Stimulated activated CD8-positive, alpha-beta memory T cell treated with anti-CD3 and anti-CD28 coated beads, Interleukin-15, amount 100 ng/mL, for 4 hours (primary cell): ENCODE data around the gene TOPAZ1.

Experiments used
- DNase-seq, 2 donors: peaks; one replicate each; pipeline ENCODE4 v3.0.0-alpha.2; 2020; ENCODE audit warnings: low read depth in 2 of 2

TOPAZ1 gene

GRCh38 chr3:44241706-44242105, at the start of gene TOPAZ1:
Gene TOPAZ1 (plus strand): TSS chr3:44241886. CDS start chr3:44242054, 168 bp downstream.
- DNase-seq: no peak

GRCh38 chr3:44198284-44199269, 43.1 kb upstream of the TOPAZ1 start:
- DNase-seq: peak; percentile 22 to 40

- no peak for DNase-seq
Measured at GRCh38 chr3:44206261-44206660, 35.4 kb upstream of the TOPAZ1 start.

- no peak for DNase-seq
Measured at GRCh38 chr3:44206862-44207652, 34.6 kb upstream of the TOPAZ1 start.

GRCh38 chr3:44208086-44208485, 33.6 kb upstream of the TOPAZ1 start:
- no peak for DNase-seq

- no peak for DNase-seq
Measured at GRCh38 chr3:44208568-44208967, 33.1 kb upstream of the TOPAZ1 start.

DNA sequence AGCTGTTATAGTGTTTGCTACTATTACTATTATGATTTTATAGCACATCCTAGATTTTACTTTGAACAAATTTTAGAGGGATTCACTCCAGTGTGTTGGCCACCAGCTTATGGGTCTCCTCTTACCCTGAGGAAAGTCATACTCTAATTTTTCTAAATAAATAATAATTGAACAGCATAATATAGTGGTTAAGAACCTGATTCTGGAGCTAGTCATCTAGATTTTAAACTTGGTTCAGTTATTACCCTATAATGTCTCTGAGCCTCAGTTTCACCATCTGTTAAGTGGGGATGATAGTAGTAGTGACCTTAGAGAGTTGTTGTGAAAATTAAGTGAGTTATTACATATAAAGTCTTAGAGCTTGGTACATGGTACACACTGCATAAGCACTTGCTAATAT, 30.7 kb upstream of the TOPAZ1 start:
- no peak for DNase-seq

GRCh38 chr3:44222337-44222736, 19.3 kb upstream of the TOPAZ1 start:
- no peak for DNase-seq

DNA sequence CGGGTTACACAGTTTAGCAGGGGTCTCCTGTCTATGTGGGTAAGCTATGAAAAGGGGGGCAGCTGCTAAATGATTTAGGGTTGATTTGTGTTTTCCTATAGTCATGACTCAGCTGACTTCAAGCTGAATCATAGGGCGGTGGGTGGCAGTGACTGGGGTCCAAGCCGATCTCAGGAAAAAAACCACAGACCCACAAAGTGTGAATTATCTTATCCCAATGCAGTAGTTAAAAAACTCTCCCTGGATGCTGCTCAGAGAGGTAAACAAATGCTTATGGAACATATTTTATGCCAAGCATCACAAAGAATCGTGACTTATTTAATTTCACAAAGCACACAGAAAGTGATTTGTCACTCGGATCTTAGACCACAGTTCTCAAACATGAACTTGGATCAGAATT, 18.4 kb upstream of the TOPAZ1 start:
- DNase-seq: no peak

DNA sequence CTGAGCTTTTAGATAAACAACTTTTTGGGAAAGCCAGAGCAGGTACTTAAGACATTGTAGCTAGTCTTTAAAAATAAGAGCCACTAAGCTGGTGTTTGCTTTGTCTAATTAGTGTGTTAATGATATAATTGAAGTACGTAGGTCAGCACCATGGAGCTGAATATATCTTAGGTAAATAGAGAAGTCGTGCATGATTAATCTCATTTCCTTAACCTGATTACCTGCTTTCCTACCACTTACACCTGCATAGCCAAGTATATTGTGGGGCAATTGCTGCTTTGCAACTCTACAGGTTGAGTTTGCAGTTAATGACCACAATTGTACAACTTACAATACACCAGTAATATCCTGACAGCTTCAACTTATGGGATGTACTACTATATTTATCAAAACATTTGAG, 17.6 kb upstream of the TOPAZ1 start:
- DNase-seq: no peak

DNA sequence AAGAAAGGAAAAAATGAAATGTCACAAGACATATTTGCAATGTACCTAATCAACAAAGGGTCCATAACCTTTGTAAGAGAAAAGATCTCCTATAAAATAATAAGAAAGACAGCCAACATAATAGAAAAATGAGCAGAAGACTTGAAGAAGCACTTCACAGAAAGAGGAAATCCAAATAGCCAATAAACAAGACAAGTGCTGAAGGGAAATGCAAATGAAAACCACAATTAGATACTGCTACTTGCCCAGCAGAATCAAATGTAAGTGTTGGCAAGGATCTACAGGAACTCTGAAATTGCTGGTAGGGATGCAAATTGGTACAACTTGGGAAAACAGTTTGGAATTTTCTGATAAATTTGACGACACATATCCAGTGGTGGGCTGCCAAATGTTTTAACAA, 15.1 kb upstream of the TOPAZ1 start:
- DNase-seq: no peak

DNA sequence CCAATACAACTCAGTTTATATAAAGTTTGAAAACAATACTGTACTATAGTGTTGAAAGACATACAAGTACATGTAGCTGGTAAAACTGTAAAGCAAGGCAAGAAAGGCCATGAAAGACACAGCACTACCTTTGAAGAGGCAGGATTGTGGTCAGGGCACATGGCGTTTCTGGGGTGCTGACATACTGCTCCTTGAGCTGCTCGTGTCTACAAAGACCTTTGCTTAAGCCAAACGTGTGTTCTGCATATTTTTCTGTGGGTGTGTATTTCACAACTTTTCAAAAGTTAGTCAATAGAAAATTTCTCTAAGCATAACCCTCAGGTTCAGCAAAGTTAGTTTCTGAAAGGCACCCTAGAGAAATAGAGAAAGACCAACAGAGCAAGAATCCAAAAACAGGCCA, 14.1 kb upstream of the TOPAZ1 start:
- DNase-seq: no peak

DNA sequence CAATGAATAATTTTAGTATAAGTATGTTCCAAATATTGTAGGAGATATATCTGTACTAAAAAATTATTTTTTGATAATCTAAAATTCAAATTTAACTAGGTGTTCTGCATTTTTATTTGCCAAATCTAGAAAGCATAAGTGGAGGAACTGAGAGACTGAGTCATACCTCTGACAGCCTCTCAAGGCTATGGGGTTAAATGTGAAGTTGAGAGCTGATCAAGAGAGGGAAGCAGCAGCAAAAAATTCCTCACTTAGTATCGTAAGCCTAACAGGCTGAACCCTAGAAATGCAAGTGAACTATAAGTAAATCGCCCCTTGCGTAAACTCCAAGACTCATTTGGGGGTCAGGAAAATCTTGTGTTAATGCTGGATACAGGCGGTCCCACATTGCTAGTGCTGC, 12.8 kb upstream of the TOPAZ1 start:
- no peak for DNase-seq

- no peak for DNase-seq
Measured at GRCh38 chr3:44232407-44232806, 9.3 kb upstream of the TOPAZ1 start.

GRCh38 chr3:44234648-44235268, 6.9 kb upstream of the TOPAZ1 start:
- no peak for DNase-seq

- DNase-seq: peak; percentile 15 to 27
Measured at GRCh38 chr3:44235604-44236484, 5.8 kb upstream of the TOPAZ1 start.

GRCh38 chr3:44236485-44236908, 5.2 kb upstream of the TOPAZ1 start:
- no peak for DNase-seq

DNA sequence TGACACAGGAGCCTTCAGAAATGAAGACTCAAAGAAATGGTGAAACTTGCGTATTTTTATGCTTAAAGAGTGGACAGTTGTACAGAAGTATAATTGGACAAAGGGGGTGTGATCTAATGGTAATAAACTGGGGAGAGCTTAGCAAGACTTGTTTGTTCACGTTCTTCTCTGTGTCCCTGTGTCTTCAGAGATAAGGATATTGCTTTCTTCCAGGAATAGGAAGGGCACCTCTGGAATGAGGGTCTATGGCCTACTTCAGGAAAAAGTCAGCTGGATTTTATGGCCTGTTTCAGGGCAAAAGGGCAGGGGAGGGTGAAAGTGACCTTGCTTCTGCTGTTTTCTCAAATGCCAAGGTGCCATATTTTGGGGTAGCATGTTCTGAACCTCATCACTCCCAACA, 4.5 kb upstream of the TOPAZ1 start:
- DNase-seq: no peak

DNA sequence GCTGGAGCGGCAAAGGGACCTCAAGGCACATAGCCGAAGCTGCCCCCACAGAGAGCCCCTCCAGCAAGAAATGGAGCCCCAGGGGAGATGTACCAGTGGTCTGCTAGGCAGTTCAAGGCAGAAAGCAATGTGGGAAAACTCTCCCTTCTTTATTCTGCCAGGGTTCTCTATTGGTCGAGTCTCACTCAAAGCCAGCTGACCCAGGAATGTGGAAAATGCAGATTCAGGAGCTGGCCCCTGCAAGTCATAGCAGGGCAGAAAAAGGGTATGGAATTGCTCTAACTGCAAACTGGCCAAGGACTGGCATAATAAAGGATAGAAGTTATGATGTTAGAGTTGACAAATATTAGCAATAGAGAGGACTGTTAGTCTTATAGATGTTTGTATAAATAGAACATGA, 4.0 kb upstream of the TOPAZ1 start:
- no peak for DNase-seq

DNA sequence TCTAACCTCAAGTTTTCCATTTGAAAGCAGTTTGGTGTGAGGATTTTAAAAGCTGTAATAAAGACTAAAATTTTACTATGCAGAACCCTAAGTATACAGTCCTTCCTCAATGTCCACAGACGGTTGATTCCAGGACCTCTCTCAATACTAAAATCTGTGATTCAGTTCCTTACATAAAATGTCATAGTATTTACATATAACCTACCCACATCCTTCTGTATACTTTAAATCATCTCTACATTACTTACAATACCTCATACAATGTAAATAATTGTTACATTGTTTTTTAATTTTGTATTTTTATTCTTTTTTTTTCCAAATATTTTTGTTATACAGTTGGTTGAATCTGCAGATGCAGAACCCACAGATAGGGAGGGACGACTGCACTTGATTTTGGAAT, 2.8 kb upstream of the TOPAZ1 start:
- DNase-seq: no peak

GRCh38 chr3:44240061-44240460, 1.6 kb upstream of the TOPAZ1 start:
- no peak for DNase-seq
